Caki2 (cell line): ENCODE measurements around the gene XYLT1. TPM values are rescaled to one million over a fixed set of nuclear protein-coding genes. Genes with fewer than 3 reads are reported as not detected.

Source experiments
- DNase-seq: peaks from one replicate; pipeline ENCODE4 v3.0.0-alpha.2; 2015; ENCODE audit warnings: low read depth
- in situ Hi-C: cut with HindIII; loops from 2 replicates; pipeline ENCODE4 v1.10.0; 2016; ENCODE audit warnings: low sequenced_read_pairs, low pct_unique_long_range_greater_than_20kb, mixed read lengths
- total RNA-seq: library from RNA; depleted of rRNA; stranded (reverse); fragments of >200 nt; shearing (Covaris generic); gene quantifications from 2 replicates; pipeline ENCODE4 v1.2.3, GENCODE V29; 2014; ENCODE audit warnings: low replicate concordance

XYLT1 gene
- total RNA-seq, 1 experiment from 2014 or later: 5.8 TPM

GRCh38 chr16:17273142-17273561, 197.6 kb downstream of the XYLT1 start:
- in situ Hi-C loops: no loop called here
- DNase-seq: peak; percentile 62

- DNase-seq: no peak
- in situ Hi-C loops: no loop called here
Observed at GRCh38 chr16:17272716-17273115, 198.0 kb downstream of the XYLT1 start.

- DNase-seq: no peak
- in situ Hi-C loops: no loop called here
Observed at GRCh38 chr16:17271687-17272086, 199.1 kb downstream of the XYLT1 start.

GRCh38 chr16:17270683-17271109, 200.1 kb downstream of the XYLT1 start:
- in situ Hi-C loops: no loop called here
- DNase-seq: no peak

- no peak for DNase-seq
Observed at GRCh38 chr16:17270111-17270510, 200.6 kb downstream of the XYLT1 start.

DNA sequence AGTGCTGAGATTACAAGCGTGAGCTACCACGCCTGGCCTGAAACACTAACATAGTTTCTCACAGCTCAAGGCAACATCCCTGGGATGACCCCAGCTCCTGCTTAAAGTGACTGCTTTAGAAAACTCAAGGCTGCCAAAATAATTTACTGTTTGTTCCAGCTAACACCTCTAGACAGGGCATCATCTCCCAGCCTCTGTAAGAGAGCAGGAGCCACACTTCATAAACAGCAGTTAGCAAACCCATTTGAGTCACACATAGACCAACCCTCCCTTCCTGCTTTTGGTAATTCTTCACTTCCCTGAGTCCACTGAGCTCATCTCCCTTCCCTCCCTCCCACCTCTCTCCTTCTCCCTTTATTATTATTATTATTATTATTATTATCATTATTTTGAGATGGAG, 201.3 kb downstream of the XYLT1 start:
- DNase-seq: no peak
- in situ Hi-C loops: no loop called here

More at GRCh38 chr16:17270111-17270510, 200.6 kb downstream of the XYLT1 start:
- in situ Hi-C loops: no loop called here

DNA sequence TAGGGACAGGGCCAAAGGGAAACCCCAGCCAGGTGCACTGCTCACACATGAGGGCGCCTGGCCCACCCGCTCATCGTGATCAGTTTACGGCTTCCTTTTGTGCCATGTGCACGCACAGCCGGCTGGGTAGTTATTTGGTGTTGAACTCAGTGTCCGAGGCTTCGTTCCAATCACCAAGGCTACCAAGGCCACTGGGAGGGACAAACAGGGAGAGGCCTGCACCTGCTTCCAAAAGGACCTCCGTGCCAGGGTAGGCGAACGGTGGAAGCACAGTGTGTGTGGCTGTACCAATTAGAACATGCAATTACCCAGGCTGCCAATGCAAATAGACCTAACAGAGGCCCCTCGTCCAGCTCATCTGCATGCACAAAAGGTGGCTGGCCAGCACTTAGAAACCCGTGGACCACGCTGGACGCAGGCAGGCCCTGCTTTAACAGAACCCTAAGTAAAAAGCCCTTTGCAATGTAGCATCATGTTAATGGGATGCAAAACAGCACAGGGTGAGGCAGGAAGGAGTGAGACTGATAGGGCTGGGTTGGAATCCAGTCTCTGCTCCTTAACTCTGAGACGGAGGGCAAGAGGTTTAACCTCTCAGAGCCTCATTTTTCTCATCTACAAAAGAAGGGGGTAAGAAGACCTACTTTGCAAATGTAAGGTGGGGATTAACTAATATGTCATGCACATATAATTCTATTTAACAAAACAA, 204.0 kb downstream of the XYLT1 start:
- in situ Hi-C loops: no loop called here

GRCh38 chr16:17265154-17265553, 205.6 kb downstream of the XYLT1 start:
- in situ Hi-C loops: no loop called here
- DNase-seq: no peak

More for the DNA sequence above, 204.0 kb downstream of the XYLT1 start:
- peak; percentile 14 for DNase-seq

- no peak for DNase-seq
- in situ Hi-C loops: no loop called here
Observed at GRCh38 chr16:17261197-17261858, 209.4 kb downstream of the XYLT1 start.

DNA sequence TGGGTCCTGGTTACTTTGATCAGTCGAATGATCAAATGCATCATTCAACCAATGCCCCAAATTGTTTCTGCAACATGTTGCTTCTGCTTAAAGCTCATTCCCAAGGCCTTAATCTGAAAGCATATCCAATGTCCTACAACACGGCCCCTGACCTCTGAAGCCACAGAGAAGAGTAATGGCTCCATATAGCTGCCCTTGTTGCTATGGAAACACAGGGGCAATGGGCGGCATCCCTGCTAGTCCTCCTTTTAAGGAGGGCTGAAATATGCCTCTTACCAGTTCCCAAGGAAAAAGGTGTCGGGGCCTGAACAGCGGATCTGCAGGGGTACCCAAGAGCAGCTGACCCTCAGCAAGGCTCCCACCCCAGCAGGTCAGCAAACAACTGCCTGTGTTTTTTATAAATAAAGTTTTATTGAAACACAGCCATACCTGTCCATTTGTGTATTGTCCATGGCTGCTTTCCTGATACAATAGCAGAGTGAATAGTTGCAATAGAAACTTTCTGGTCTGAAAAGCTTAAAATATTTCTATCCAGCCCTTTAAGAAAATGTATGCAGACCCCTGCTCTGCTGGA, 210.4 kb downstream of the XYLT1 start:
- in situ Hi-C loops: no loop called here
- no peak for DNase-seq

DNA sequence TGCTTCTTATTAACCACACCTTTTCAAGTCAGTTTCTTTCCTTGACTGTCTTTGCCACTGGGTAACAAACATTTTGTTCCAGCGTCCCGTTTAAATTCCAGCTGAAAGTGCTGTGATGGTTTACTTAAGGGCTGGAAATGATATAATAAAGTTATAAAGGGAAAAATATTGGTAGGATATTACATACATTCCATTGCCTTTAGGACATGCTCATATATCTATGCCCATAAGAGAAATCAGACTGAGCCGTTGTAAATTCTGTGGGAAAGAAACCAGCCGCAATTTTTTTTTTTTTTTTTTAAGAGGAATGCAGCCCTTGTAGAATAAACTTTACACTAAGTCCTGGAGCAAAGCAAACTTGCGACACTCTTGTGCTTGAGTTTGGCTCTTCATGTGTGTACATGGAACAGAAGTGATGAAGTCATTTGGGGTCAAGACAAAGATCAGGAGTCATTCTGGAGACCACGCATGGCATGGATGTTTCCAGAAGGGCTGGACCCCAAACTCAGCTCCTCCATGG, 210.9 kb downstream of the XYLT1 start:
- no peak for DNase-seq
- in situ Hi-C loops: no loop called here

- in situ Hi-C loops: no loop called here
- no peak for DNase-seq
Observed at GRCh38 chr16:17258848-17259713, 211.7 kb downstream of the XYLT1 start.

DNA sequence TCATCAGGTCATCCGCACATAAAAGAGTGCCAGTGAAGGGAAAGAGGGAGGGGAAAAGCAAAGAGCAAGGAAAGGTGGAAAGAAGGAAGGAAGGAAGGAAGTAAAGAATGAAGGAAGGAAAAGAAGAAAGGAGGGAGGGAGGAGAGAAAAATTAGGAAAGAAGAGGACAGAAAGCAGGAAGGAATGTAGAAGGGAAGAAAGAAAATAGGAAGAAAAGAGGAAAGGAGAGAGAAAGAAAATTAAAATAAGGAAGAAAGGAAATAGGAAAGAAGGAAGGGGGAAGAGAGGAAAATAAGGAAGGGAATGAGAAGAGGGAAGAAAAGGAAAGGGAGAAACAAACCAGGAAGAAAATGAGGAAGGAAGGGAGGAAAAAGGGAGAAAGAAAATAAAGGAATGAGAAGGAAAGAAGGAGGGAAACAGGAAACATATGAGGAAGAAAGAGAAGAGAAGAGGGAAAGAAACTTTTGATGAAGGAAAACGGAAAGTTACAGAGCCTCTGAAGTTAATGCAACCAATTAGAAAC, 212.6 kb downstream of the XYLT1 start:
- no peak for DNase-seq
- in situ Hi-C loops: no loop called here

DNA sequence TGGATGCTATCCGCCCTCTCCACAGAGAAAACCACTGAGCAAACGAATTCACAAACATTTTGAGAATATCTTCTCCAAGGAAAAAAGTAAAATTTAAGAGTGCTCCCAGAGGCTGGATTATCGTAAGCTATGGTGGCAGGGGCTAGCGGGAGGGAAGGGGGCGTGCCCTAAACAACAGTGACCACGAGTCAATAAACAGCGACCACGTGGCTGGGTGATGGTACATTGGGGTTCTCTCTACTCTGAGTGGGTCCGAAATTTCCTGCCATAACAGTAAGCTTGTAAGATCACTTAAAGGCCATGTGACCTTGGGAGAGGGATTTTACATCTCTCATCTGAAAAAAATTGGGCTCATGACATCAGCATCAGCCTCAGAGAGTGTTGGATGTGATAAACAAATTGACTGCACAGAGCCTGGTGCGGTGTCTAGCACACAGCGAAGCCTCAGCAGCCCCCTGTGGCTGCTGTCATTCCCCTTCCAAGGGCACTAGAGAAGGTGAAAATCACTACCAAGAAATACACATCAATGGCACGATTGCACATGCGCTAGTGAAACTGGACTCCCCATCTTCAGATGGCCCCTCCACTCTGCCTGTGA, 213.2 kb downstream of the XYLT1 start:
- DNase-seq: no peak
- in situ Hi-C loops: no loop called here

GRCh38 chr16:17252701-17253100, 218.1 kb downstream of the XYLT1 start:
- DNase-seq: no peak
- in situ Hi-C loops: no loop called here

DNA sequence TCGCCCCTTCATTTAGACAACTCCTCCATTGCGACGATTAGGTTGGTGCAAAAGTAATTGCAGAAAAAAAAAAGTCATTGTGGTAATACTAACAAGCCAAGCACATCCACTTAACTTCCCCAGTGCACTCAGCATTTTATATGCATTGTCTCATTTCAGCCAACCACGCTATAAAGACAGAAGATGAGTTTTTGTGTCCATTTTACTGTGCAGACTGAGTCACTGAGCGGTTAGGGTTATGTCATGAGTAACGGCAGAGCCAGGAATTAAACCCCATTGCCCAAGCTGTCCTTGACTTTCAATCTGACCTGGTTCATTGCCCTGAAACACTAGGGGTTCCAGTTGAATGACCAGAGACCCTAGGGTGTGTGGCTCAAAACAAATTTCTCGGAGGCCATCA, 218.7 kb downstream of the XYLT1 start:
- in situ Hi-C loops: no loop called here
- no peak for DNase-seq

DNA sequence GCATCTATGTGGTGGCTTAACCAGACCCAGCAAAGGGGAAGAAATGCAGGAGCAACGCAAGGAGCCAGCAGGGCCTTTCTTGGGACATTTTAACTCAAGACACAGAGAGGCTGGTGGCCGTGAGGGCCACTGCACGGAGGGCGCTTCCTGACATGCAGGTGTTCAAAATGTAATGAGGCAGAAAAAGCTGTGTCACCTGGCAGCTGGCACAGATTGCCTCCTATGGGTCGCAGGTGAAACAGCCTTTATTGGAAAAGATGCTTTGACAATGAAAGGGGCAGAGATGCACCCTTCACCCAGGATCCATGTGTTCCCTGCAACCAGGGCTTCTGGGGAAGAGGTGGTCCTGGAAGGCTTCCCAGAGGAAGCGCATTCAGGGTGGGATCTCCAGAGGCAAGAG, 219.3 kb downstream of the XYLT1 start:
- DNase-seq: no peak
- in situ Hi-C loops: no loop called here
